ENCODE results near the gene TAS2R8. TPM values are rescaled to one million over a fixed set of nuclear protein-coding genes. Genes with fewer than 3 reads are reported as not detected.

Gene TAS2R8
- not detected in 5 replicates for total RNA-seq (2022; extraction: Qiagen RNA extraction; ENCODE audit: low read depth)

DNA sequence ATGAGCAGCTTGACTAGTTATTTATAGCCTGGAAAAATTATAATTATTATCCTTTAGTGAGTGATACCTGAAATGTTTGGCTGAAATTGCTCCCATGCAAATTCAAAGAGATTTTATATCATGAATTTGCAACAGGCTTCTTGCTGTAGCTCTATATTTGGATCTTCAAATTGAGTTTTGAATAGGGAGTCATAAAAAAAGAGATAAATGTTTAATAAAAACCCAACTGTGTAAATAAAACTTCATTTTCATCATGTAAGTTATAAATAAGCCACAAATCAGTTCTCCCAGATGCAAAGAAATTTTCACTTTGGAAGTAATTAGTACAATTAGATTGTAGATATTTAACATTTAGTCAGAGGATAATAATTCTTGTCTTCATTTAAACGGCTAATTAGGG is at the start of gene TAS2R8:
Gene TAS2R8, minus strand, starts transcription at position 101 of the 400 bp plus-strand sequence. CDS start 306 bp downstream, outside the sequence.

GRCh38 chr12:10849425-10849878 is 42.4 kb upstream of the TAS2R8 start, which contains the start of gene PRR4:
PRR4 (minus strand) TSS chr12:10849475; CDS start chr12:10849437, 38 bp downstream.

GRCh38 chr12:10826258-10826657 is 19.2 kb upstream of the TAS2R8 start, which contains the start of gene TAS2R10:
TAS2R10 (minus strand) TSS chr12:10826358; CDS start chr12:10826269, 89 bp downstream.

DNA sequence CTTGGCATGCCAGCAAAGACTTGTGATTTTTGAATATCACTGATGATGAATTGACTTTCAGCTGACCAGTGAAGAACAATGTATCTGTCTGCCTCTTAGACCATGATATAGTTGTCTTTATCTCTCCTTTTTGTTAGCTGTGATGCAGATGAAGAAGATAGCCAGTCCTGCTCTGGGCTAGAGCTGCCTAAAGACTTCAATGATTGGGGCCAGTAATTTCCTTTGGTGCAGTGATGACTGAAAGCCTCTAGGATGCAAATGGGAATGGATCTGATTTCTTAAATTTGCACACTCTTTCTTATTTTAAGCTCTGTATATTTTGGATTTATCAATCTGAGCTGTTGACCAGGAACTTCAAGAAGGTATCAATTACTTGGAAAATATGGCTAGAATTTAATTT is 3.0 kb upstream of the TAS2R8 start, which contains the start of gene TAS2R9:
Gene TAS2R9, minus strand, starts transcription at position 101 of the 400 bp plus-strand sequence. Its CDS starts 93 bp downstream, at position 8.

GRCh38 chr12:10802587-10802986 is 4.5 kb downstream of the TAS2R8 start, which contains the start of gene TAS2R7:
TAS2R7 (minus strand) TSS chr12:10802627; CDS start chr12:10802570, 57 bp downstream.

Other genes with a start within 250 kb of the TAS2R8 start
- 48.3 to 56.6 TPM (median 52.1 TPM) in 5 replicates for gene MAGOHB, start 193.7 kb downstream of the TAS2R8 start, total RNA-seq (2022; extraction: Qiagen RNA extraction; ENCODE audit: low read depth)
- 0.14 to 0.54 TPM (median 0.28 TPM) in 5 replicates for gene STYK1, start 133.2 kb downstream of the TAS2R8 start, total RNA-seq (2022; extraction: Qiagen RNA extraction; ENCODE audit: low read depth)
- gene YBX3, start 84.0 kb downstream of the TAS2R8 start, total RNA-seq (2022; extraction: Qiagen RNA extraction; ENCODE audit: low read depth) = 260 to 283 TPM (median 272 TPM) in 5 replicates
- gene TAS2R7, start 4.7 kb downstream of the TAS2R8 start, total RNA-seq (2022; extraction: Qiagen RNA extraction; ENCODE audit: low read depth) = not detected in 5 replicates
- not detected in 5 replicates for gene TAS2R9, start 2.9 kb upstream of the TAS2R8 start, total RNA-seq (2022; extraction: Qiagen RNA extraction; ENCODE audit: low read depth)
- 0.09 to 0.13 TPM in 2 of 5 replicates, not detected in the others for gene TAS2R10, start 19.1 kb upstream of the TAS2R8 start, total RNA-seq (2022; extraction: Qiagen RNA extraction; ENCODE audit: low read depth)
- 1.6 to 3.5 TPM (median 3.1 TPM) in 5 replicates for gene PRR4, start 42.2 kb upstream of the TAS2R8 start, total RNA-seq (2022; extraction: Qiagen RNA extraction; ENCODE audit: low read depth)
- gene PRH1, start 77.0 kb upstream of the TAS2R8 start, total RNA-seq (2022; extraction: Qiagen RNA extraction; ENCODE audit: low read depth) = 1.7 to 4.4 TPM (median 3.3 TPM) in 5 replicates
- not detected in 5 replicates for gene TAS2R13, start 102.3 kb upstream of the TAS2R8 start, total RNA-seq (2022; extraction: Qiagen RNA extraction; ENCODE audit: low read depth)
- 0.37 TPM in 1 of 5 replicates, not detected in the others for gene PRH2, start 122.0 kb upstream of the TAS2R8 start, total RNA-seq (2022; extraction: Qiagen RNA extraction; ENCODE audit: low read depth)
- 0.27 to 0.94 TPM (median 0.63 TPM) in 5 replicates for gene TAS2R14, start 132.0 kb upstream of the TAS2R8 start, total RNA-seq (2022; extraction: Qiagen RNA extraction; ENCODE audit: low read depth)
- gene TAS2R50, start 179.6 kb upstream of the TAS2R8 start, total RNA-seq (2022; extraction: Qiagen RNA extraction; ENCODE audit: low read depth) = 0.09 TPM in 1 of 5 replicates, not detected in the others
- 0.10 to 0.12 TPM (median 0.11 TPM) in 3 of 5 replicates, not detected in the others for gene TAS2R20, start 191.0 kb upstream of the TAS2R8 start, total RNA-seq (2022; extraction: Qiagen RNA extraction; ENCODE audit: low read depth)
- 0.09 to 0.25 TPM in 2 of 5 replicates, not detected in the others for gene TAS2R19, start 215.3 kb upstream of the TAS2R8 start, total RNA-seq (2022; extraction: Qiagen RNA extraction; ENCODE audit: low read depth)
- 0.09 to 0.22 TPM (median 0.16 TPM) in 4 of 5 replicates, not detected in the other for gene TAS2R31, start 224.1 kb upstream of the TAS2R8 start, total RNA-seq (2022; extraction: Qiagen RNA extraction; ENCODE audit: low read depth)

Measured in A549 treated with DMSO at 1 μM for 4 hours (cell line).